Measurements from ENCODE around the gene PTPN13. TPM values are rescaled to one million over a fixed set of nuclear protein-coding genes. Genes with fewer than 3 reads are reported as not detected.

The PTPN13 gene
- polyA plus RNA-seq, 2 donors = 12.2 to 18.3 TPM

DNA sequence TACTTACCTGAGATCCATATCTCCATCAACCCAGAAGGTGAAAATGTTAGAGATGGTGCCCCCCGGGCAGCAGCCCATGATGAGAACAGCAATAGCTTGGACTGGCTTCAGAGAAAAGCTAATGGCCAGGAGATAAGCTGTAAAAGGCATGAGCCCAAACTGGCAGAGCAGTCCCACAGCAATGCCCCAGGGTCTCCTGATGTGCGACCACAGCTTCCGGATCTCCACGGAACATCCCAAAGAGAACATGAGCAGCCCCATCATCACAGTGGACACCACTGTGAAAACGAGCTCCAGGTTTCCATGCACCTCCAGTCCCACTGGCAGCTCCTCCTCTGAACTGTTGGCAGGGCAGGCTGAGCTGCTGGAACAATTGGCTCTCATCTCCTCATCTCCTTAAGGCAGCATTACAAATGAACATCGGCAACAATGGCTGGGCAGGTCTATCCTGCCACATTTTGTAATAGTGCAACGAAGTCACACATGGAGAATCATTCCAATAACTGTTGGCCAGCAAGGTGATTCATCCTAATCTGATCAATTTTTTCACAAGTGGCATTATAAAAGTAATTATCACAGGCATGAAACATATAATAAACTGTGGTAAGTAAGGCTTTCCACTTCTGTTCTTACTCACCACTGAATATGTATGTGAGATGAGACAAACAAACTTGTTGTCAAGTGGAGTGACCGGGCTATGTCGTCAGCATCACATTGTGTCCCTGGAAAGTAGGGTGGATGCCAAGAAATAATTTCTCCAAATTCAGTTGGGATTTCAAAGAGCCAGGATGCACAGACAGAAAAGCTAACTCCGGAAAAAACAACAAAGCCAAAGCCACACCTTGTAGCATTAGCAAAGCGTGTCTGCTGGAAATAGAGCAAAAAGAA is 254.9 kb downstream of the PTPN13 start, which contains the start of gene SLC10A6:
Gene SLC10A6 (minus strand): TSS at position 653 of the 888 bp plus-strand sequence. CDS start 269 bp downstream, at position 384.
- Histone ChIP-seq H3K27me3 (ENCODE audit: control insufficient read depth in 1 of 2, insufficient read depth in 2 of 2, low read length in 2 of 2) (no peaks in the 10 kb centered on the region), H3K36me3 (ENCODE audit: control insufficient read depth in 2 of 2, insufficient read depth in 2 of 2, low read length in 1 of 2) (peaks cover 2% of the 10 kb centered on the region in 2 donors), H3K9me3 (ENCODE audit: control insufficient read depth in 2 of 2, insufficient read depth in 1 of 2, low read depth in 1 of 2, low read length in 1 of 2) (no peaks in the 10 kb centered on the region), H3K4me3 (ENCODE audit: low read depth in 1 of 2, low read length in 2 of 2) (peak within 1 kb of the TSS; percentile 47 to 62), H3K27ac (ENCODE audit: low read depth in 2 of 2, low read length in 1 of 2) (peak within 1 kb of the TSS; percentile 93 to 94), H3K4me1 (ENCODE audit: control insufficient read depth in 2 of 2, insufficient read depth in 2 of 2, low read length in 1 of 2) (peaks cover 0 to 9% of the 10 kb centered on the region in 2 donors)
- WGBS, 2 donors = 46 to 59% methylated on average over 11 of the region's 11 CpGs

DNA sequence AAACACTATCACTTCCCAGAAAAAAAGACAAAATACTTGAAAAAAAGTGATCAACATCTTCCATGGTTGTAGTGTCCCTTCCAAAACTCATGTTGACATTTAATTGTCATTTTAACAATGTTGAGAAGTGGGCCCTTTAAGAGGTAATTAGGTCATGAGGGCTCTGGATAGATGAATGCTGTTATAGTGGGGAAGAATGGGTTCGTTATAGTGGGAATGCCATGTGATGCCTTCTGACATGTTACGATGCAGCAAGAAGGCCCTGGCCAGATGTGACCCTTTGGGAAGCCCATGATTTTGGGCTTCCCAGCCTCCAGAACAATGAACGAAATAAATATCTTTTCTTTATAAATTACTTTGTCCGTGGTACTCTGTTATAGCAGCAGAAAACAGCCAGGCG is 259.1 kb downstream of the PTPN13 start:
- Histone ChIP-seq H3K4me3 (ENCODE audit: low read depth in 1 of 2, low read length in 2 of 2) (no peak overlapping the region), H3K27ac (ENCODE audit: low read depth in 2 of 2, low read length in 1 of 2) (no peak overlapping the region), H3K4me1 (ENCODE audit: control insufficient read depth in 2 of 2, insufficient read depth in 2 of 2, low read length in 1 of 2) (peaks cover 0 to 6% of the 10 kb centered on the region in 2 donors), H3K27me3 (ENCODE audit: control insufficient read depth in 1 of 2, insufficient read depth in 2 of 2, low read length in 2 of 2) (no peaks in the 10 kb centered on the region), H3K9me3 (ENCODE audit: control insufficient read depth in 2 of 2, insufficient read depth in 1 of 2, low read depth in 1 of 2, low read length in 1 of 2) (no peaks in the 10 kb centered on the region), H3K36me3 (ENCODE audit: control insufficient read depth in 2 of 2, insufficient read depth in 2 of 2, low read length in 1 of 2) (no peaks in the 10 kb centered on the region)
- 90 to 95% methylated on average over 5 of the region's 5 CpGs for WGBS, 2 donors

DNA sequence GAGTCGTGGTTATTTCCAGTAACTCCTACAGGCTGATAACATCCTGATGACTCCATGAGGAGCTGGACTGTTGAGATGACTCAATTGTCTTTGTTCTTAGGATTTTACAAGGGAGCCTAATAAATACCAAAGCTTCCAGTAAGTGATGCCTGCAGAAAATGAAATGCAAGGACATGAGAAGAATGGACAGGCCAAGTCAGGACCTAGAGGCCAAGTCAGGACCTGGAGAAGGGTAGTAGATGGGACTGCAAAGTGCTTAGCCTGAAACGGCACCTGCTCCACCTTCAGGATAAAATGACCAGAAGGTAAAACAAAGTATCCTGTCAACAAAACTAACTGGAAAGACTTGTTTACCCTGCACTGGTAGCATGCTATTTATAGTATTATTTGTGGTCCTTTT is 261.5 kb downstream of the PTPN13 start:
- Histone ChIP-seq H3K4me1 (ENCODE audit: control insufficient read depth in 2 of 2, insufficient read depth in 2 of 2, low read length in 1 of 2) (no peaks in the 10 kb centered on the region), H3K4me3 (ENCODE audit: low read depth in 1 of 2, low read length in 2 of 2) (no peak overlapping the region), H3K27ac (ENCODE audit: low read depth in 2 of 2, low read length in 1 of 2) (peak overlapping the region in 1 of 2 donors; percentile 61), H3K36me3 (ENCODE audit: control insufficient read depth in 2 of 2, insufficient read depth in 2 of 2, low read length in 1 of 2) (no peaks in the 10 kb centered on the region), H3K27me3 (ENCODE audit: control insufficient read depth in 1 of 2, insufficient read depth in 2 of 2, low read length in 2 of 2) (no peaks in the 10 kb centered on the region), H3K9me3 (ENCODE audit: control insufficient read depth in 2 of 2, insufficient read depth in 1 of 2, low read depth in 1 of 2, low read length in 1 of 2) (no peaks in the 10 kb centered on the region)
- 53 to 65% methylated on average over 2 of the region's 2 CpGs for WGBS, 2 donors

DNA sequence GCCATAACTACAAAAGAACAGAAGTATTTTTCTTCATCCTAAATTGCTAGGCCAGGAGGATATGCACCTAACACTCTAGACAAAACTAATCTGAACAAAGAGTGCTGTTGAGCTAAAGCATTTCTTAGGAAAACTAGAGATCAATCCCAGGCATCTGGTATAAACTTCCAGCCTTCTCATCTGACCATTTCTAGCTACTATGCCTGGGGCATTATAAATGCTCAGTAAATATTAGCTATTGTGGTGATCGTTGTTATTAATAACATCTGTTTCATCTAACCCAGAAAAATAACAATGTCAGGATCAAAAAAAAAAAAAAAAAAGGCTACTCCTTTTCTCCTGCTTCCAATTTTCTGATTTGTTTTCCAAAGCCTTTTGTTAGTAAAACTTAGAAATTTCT is 262.8 kb downstream of the PTPN13 start:
- H3K4me3 ChIP-seq (ENCODE audit: low read depth in 1 of 2, low read length in 2 of 2) = no peak overlapping the region

DNA sequence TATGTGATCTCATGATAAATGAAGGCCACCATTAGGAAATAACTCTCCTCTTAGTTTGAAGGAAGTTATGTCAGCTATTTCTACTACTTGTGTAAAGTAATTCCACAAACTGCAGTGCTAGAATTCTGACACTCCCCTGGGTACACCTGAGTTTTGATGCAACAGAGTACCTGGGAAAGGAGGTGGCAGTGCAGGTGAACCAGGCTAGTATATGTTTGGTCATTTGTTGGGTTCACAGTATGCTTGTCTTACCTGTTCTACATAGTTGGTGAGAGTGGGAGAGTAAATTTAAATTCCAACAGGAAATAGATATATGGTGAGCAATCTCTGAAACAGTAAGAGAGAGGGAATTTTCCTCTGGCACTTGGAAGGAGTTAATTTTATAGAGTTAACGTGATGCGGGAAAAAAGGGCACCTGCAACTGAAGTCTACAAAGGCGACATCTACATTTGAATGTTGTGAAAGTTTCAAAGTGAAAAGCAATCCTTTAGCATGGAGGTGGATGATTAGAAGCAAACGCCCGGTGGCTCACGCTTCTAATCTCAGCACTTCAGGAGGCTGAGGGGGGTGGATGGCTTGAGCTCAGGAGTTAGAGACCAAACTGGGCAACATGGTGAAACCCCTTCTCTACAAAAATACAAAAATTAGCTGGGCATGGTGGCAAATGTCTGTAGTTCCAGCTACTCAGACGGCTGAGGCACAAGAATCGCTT is 263.4 kb downstream of the PTPN13 start:
- WGBS, 2 donors = 92% methylated on average over 8 of the region's 8 CpGs
- Histone ChIP-seq H3K9me3 (ENCODE audit: control insufficient read depth in 2 of 2, insufficient read depth in 1 of 2, low read depth in 1 of 2, low read length in 1 of 2) (no peaks in the 10 kb centered on the region), H3K27me3 (ENCODE audit: control insufficient read depth in 1 of 2, insufficient read depth in 2 of 2, low read length in 2 of 2) (no peaks in the 10 kb centered on the region), H3K4me3 (ENCODE audit: low read depth in 1 of 2, low read length in 2 of 2) (no peak overlapping the region), H3K36me3 (ENCODE audit: control insufficient read depth in 2 of 2, insufficient read depth in 2 of 2, low read length in 1 of 2) (no peaks in the 10 kb centered on the region), H3K4me1 (ENCODE audit: control insufficient read depth in 2 of 2, insufficient read depth in 2 of 2, low read length in 1 of 2) (no peaks in the 10 kb centered on the region), H3K27ac (ENCODE audit: low read depth in 2 of 2, low read length in 1 of 2) (peak overlapping the region in 1 of 2 donors; percentile 22)

More for the DNA sequence above, 262.8 kb downstream of the PTPN13 start:
- no peaks in the 10 kb centered on the region for H3K4me1 ChIP-seq (ENCODE audit: control insufficient read depth in 2 of 2, insufficient read depth in 2 of 2, low read length in 1 of 2)
- WGBS, 2 donors = 21 to 37% methylated on average over 1 of the region's 1 CpG
- H3K27me3 ChIP-seq (ENCODE audit: control insufficient read depth in 1 of 2, insufficient read depth in 2 of 2, low read length in 2 of 2) = no peaks in the 10 kb centered on the region
- H3K36me3 ChIP-seq (ENCODE audit: control insufficient read depth in 2 of 2, insufficient read depth in 2 of 2, low read length in 1 of 2) = no peaks in the 10 kb centered on the region
- H3K27ac ChIP-seq (ENCODE audit: low read depth in 2 of 2, low read length in 1 of 2) = no peak overlapping the region
- no peaks in the 10 kb centered on the region for H3K9me3 ChIP-seq (ENCODE audit: control insufficient read depth in 2 of 2, insufficient read depth in 1 of 2, low read depth in 1 of 2, low read length in 1 of 2)

Other genes starting within 250 kb of the PTPN13 start
- 1 to 10 TPM; 1.4 to 1.5 TPM for gene MAPK10, start 234.3 kb upstream of the PTPN13 start, polyA plus RNA-seq